ENCODE data around the gene CYB5RL. TPM values are rescaled to one million over a fixed set of nuclear protein-coding genes. Genes with fewer than 3 reads are reported as not detected.

CYB5RL gene
- total RNA-seq, 2 donors from 2014 or later: 2.0 to 3.5 TPM

- H3K36me3 ChIP-seq: no peaks in the 10 kb centered on the region
- H3K4me3 ChIP-seq: no peak within 1 kb of the TSS
- H3K4me1 ChIP-seq: peaks cover 0 to 7% of the 10 kb centered on the region in 2 donors
- H3K9me3 ChIP-seq: no peaks in the 10 kb centered on the region
- DNase-seq (ENCODE audit: low spot score): no peak
- H3K27ac ChIP-seq: no peak within 1 kb of the TSS
- TF ChIP-seq CTCF (IDR thresholded peaks at IDR 0.05): no peak
- no peaks in the 10 kb centered on the region for H3K27me3 ChIP-seq
Observed at GRCh38 chr1:54152696-54153095, 47.1 kb downstream of the CYB5RL start, which contains the start of gene CDCP2. Gene CDCP2 (minus strand): TSS chr1:54153000. CDS start chr1:54152922, 78 bp downstream.

GRCh38 chr1:54151013-54151412 is 48.8 kb downstream of the CYB5RL start:
- no peak for TF ChIP-seq CTCF (IDR thresholded peaks at IDR 0.05)
- Histone ChIP-seq H3K4me1 (peaks cover 0 to 7% of the 10 kb centered on the region in 2 donors), H3K27ac (no peak overlapping the region), H3K27me3 (no peaks in the 10 kb centered on the region), H3K9me3 (no peaks in the 10 kb centered on the region), H3K4me3 (no peak overlapping the region), H3K36me3 (no peaks in the 10 kb centered on the region)
- no peak for DNase-seq (ENCODE audit: low spot score)

Other genes starting within 250 kb of the CYB5RL start
- not detected for gene LDLRAD1, start 181.8 kb downstream of the CYB5RL start, total RNA-seq
- gene TMEM59, start 146.8 kb downstream of the CYB5RL start, total RNA-seq: 100 to 1,000 TPM; 277 to 390 TPM
- 1 to 10 TPM; 3.3 to 5.6 TPM for gene TCEANC2, start 146.4 kb downstream of the CYB5RL start, total RNA-seq
- gene CDCP2, start 47.0 kb downstream of the CYB5RL start, total RNA-seq: not detected
- 10 to 100 TPM; 63.1 to 75.9 TPM for gene MRPL37, start 137 bp upstream of the CYB5RL start, total RNA-seq
- gene SSBP3, start 206.4 kb upstream of the CYB5RL start, total RNA-seq: 10 to 100 TPM; 15.2 to 16.6 TPM

All from right atrium auricular region (tissue), 2 donors.